Astrocyte (in vitro differentiated cells and primary cell): ENCODE results near the gene DEGS2. TPM values are rescaled to one million over a fixed set of nuclear protein-coding genes. Genes with fewer than 3 reads are reported as not detected.

Experiments used
- DNase-seq: peaks from one replicate; pipeline ENCODE4 v3.0.0-alpha.2; 2010; ENCODE audit warnings: low read depth
- FAIRE-seq: peaks from 2 replicates; lab custom pipeline; 2011; peaks lifted over from hg19 to GRCh38; lab: Jason Lieb, UNC
- H2AFZ ChIP-seq: 2 replicates; pipeline ENCODE4 v1.6.0; 2012; ENCODE audit warnings: low read depth, low read length, inconsistent platforms
- H3K27ac ChIP-seq: 2 replicates; pipeline ENCODE4 v1.5.1; 2011; ENCODE audit warnings: low read depth, low read length, inconsistent platforms
- H3K27me3 ChIP-seq: 2 replicates; pipeline ENCODE4 v1.6.0; 2011; ENCODE audit warnings: low read length, inconsistent platforms; ENCODE audit not compliant: insufficient read depth
- H3K36me3 ChIP-seq: 2 replicates; pipeline ENCODE4 v1.5.1; 2011; ENCODE audit warnings: low read length, inconsistent platforms; ENCODE audit not compliant: insufficient read depth
- H3K4me1 ChIP-seq: 2 replicates; pipeline ENCODE4 v1.5.1; 2011; ENCODE audit warnings: low read length, inconsistent platforms; ENCODE audit not compliant: insufficient read depth
- H3K4me2 ChIP-seq: 2 replicates; pipeline ENCODE4 v1.6.0; 2012; ENCODE audit warnings: low read length, inconsistent platforms
- H3K4me3 ChIP-seq: 2 replicates; pipeline ENCODE4 v1.5.1; 2011; ENCODE audit warnings: low read depth, mild to moderate bottlenecking, low read length, inconsistent platforms; ENCODE audit not compliant: insufficient read depth
- H3K79me2 ChIP-seq: 2 replicates; pipeline ENCODE4 v1.6.0; 2012; ENCODE audit warnings: mild to moderate bottlenecking, low read length, inconsistent platforms; ENCODE audit not compliant: insufficient read depth
- H3K9ac ChIP-seq: 2 replicates; pipeline ENCODE4 v1.6.0; 2012; ENCODE audit warnings: mild to moderate bottlenecking, low read length, inconsistent platforms
- H3K9me3 ChIP-seq: 2 replicates; pipeline ENCODE4 v1.5.1; 2012; ENCODE audit warnings: low read depth, mild to moderate bottlenecking, low read length, inconsistent platforms; ENCODE audit not compliant: insufficient read depth
- H4K20me1 ChIP-seq: 2 replicates; pipeline ENCODE4 v1.6.0; 2012; ENCODE audit warnings: low read length, inconsistent platforms; ENCODE audit not compliant: insufficient read depth
- H3K27ac Mint-ChIP-seq: one replicate; pipeline ENCODE4 v1.8.0; 2021; ENCODE audit warnings: mild to moderate bottlenecking, mixed read lengths; ENCODE audit not compliant: unreplicated experiment
- H3K27me3 Mint-ChIP-seq: one replicate; pipeline ENCODE4 v1.8.0; 2021; ENCODE audit warnings: low read depth, mixed read lengths; ENCODE audit not compliant: unreplicated experiment
- H3K36me3 Mint-ChIP-seq: one replicate; pipeline ENCODE4 v1.8.0; 2021; ENCODE audit warnings: low read depth, mixed read lengths; ENCODE audit not compliant: unreplicated experiment
- H3K4me1 Mint-ChIP-seq: one replicate; pipeline ENCODE4 v1.8.0; 2021; ENCODE audit warnings: low read depth, mixed read lengths; ENCODE audit not compliant: unreplicated experiment
- H3K4me3 Mint-ChIP-seq: one replicate; pipeline ENCODE4 v1.8.0; 2021; ENCODE audit warnings: mild to moderate bottlenecking, moderate library complexity, mixed read lengths; ENCODE audit not compliant: unreplicated experiment
- H3K9me3 Mint-ChIP-seq: one replicate; pipeline ENCODE4 v1.8.0; 2021; ENCODE audit warnings: mild to moderate bottlenecking, mixed read lengths; ENCODE audit not compliant: unreplicated experiment
- EZH2 ChIP-seq: IDR thresholded peaks from 2 replicates; pipeline ENCODE4 v1.6.1; 2012; ENCODE audit warnings: mild to moderate bottlenecking, low read length, inconsistent platforms; ENCODE audit not compliant: insufficient read depth
- total RNA-seq: library from RNA; stranded (reverse); gene quantifications from 2 replicates; pipeline ENCODE4 v1.2.1, GENCODE V29; 2021
- TF ChIP-seq, protein P1 (sequence below): IDR thresholded peaks from 2 replicates; pipeline ENCODE4 v1.5.1; 2011; ENCODE audit warnings: low read depth, mild to moderate bottlenecking, inconsistent platforms, low read length, moderate library complexity; ENCODE audit not compliant: insufficient read depth

The DEGS2 gene
- total RNA-seq, 1 donor from 2014 or later, result not detected

DNA sequence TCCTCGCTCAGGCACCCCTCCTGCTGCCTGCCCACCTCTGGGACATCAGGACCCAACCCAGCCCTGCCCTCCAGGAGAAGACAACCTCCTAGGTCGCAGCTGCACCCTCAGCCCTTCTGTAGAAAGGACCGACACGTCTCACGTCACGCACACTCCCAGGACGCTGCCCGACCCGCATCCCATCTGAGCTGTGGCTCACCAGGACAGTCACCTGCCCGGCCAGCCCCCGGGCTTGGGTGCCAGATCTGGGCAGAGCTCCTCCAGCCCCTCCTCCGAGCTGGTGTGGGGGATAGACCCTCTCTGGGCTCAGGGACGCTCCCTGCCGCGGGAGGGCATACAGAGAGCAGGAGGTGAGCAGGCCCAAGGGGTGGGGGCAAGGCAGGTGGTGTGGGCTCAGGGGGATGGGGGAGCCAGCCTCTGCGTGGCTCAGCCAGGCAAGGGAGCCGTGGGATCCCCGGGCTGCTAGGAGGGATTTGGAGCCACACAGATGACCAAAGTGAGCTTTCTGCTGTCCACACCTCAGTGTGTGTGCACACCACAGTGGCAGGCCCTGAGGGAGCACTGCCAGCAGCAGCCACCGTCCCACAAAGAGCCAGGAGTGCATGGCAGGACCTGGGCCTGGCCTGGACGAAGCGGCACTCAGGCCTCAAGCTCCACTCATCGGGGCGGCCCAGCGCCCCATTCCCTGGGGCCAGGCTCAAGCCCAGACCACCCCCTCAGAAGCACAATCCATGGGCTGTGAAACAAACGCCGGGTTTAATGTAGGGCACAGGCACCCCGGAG is 13.6 kb downstream of the DEGS2 start:
- Histone ChIP-seq H3K27ac (no peak overlapping the region), H3K27me3 (no peaks in the 10 kb centered on the region), H3K9me3 (no peaks in the 10 kb centered on the region), H3K4me2 (no peak overlapping the region), H2AFZ (no peak overlapping the region), H3K9ac (no peak overlapping the region), H3K79me2 (no peaks in the 10 kb centered on the region), H4K20me1 (no peaks in the 10 kb centered on the region), H3K4me1 (no peaks in the 10 kb centered on the region), H3K4me3 (no peak overlapping the region), H3K36me3 (no peaks in the 10 kb centered on the region)
- Mint-ChIP-seq H3K4me1 (no peaks in the 10 kb centered on the region), H3K27ac (no peak overlapping the region), H3K9me3 (no peaks in the 10 kb centered on the region), H3K27me3 (peaks cover 4% of the 10 kb centered on the region), H3K36me3 (peaks cover 3% of the 10 kb centered on the region), H3K4me3 (no peak overlapping the region)
- FAIRE-seq (no peak), DNase-seq (no peak)
- TF ChIP-seq EZH2, result no peak
- TF ChIP-seq, protein P1, sequence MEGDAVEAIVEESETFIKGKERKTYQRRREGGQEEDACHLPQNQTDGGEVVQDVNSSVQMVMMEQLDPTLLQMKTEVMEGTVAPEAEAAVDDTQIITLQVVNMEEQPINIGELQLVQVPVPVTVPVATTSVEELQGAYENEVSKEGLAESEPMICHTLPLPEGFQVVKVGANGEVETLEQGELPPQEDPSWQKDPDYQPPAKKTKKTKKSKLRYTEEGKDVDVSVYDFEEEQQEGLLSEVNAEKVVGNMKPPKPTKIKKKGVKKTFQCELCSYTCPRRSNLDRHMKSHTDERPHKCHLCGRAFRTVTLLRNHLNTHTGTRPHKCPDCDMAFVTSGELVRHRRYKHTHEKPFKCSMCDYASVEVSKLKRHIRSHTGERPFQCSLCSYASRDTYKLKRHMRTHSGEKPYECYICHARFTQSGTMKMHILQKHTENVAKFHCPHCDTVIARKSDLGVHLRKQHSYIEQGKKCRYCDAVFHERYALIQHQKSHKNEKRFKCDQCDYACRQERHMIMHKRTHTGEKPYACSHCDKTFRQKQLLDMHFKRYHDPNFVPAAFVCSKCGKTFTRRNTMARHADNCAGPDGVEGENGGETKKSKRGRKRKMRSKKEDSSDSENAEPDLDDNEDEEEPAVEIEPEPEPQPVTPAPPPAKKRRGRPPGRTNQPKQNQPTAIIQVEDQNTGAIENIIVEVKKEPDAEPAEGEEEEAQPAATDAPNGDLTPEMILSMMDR, result no peak

DNA sequence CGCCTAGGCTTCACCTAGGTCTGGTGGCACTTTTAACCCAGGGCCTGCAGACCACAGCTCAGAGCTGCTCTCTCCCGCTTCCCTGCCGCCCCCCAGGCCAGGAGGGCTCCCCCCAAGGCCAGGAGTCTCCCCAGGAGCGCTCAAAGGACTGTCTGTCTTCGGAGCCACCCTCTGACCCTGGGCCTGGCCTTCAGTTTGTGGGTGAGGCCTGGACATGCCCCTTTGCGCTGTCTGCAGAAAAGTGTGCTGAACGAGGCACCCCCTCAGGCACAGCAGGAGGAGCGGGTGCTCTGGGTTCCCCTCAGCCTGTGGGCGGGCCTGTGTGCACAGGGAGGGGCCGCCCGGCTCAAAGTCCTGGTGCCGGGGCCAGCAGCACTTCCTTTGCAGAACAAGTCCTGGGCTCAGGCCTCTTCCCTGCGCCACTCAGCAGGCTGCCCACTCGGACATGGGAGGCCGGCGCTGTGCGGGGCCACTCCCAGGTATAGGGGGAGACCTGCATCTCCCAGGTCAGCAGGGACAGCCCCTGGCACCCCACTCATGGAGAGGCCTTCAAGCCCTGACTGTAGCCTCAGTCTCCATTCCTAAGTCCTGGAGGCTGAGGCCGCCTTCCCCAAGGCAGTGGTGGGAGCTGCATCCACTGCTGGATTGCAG is 14.3 kb downstream of the DEGS2 start:
- Histone ChIP-seq H3K4me2 (no peak overlapping the region), H2AFZ (no peak overlapping the region), H3K9ac (no peak overlapping the region), H3K79me2 (no peaks in the 10 kb centered on the region), H3K4me1 (no peaks in the 10 kb centered on the region), H3K4me3 (no peak overlapping the region), H3K36me3 (no peaks in the 10 kb centered on the region), H3K27me3 (no peaks in the 10 kb centered on the region), H3K9me3 (no peaks in the 10 kb centered on the region), H4K20me1 (no peaks in the 10 kb centered on the region), H3K27ac (no peak overlapping the region)
- Mint-ChIP-seq H3K4me1 (peaks cover 2% of the 10 kb centered on the region), H3K9me3 (no peaks in the 10 kb centered on the region), H3K4me3 (no peak overlapping the region), H3K27me3 (peaks cover 4% of the 10 kb centered on the region), H3K36me3 (peaks cover 3% of the 10 kb centered on the region), H3K27ac (no peak overlapping the region)
- DNase-seq, result no peak
- TF ChIP-seq, protein P1, result no peak
- no peak for TF ChIP-seq EZH2
- no peak for FAIRE-seq

DNA sequence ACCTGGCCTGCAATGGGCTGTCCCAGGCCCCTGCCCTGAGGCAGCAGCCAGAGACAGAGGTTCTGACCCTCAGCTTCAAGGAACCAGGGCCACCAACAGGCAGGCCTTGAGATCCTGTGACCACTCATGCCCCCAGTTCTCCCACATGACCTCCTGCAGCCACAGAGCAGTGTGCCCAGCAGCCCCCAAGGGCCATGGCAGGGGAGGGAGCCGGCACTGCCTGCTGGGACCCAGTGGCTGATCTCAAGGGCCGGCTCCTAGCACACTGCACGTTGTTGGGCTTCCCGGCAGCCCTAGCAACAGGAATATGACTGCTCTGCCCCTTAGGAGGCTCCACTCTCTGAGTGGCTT is 14.8 kb downstream of the DEGS2 start:
- H3K9me3 ChIP-seq, result no peaks in the 10 kb centered on the region
- H3K4me3 ChIP-seq, result no peak overlapping the region
- H3K27me3 ChIP-seq, result no peaks in the 10 kb centered on the region
- H3K4me2 ChIP-seq, result no peak overlapping the region
- H3K4me1 ChIP-seq, result no peaks in the 10 kb centered on the region
- H3K9ac ChIP-seq, result no peak overlapping the region
- no peaks in the 10 kb centered on the region for H4K20me1 ChIP-seq
- H2AFZ ChIP-seq, result no peak overlapping the region
- H3K27ac ChIP-seq, result no peak overlapping the region
- no peaks in the 10 kb centered on the region for H3K79me2 ChIP-seq
- FAIRE-seq (no peak), DNase-seq (no peak)
- no peaks in the 10 kb centered on the region for H3K36me3 ChIP-seq
- H3K27ac Mint-ChIP-seq, result no peak overlapping the region
- H3K4me1 Mint-ChIP-seq, result peaks cover 2% of the 10 kb centered on the region
- H3K9me3 Mint-ChIP-seq, result no peaks in the 10 kb centered on the region
- peaks cover 3% of the 10 kb centered on the region for H3K36me3 Mint-ChIP-seq
- H3K4me3 Mint-ChIP-seq, result no peak overlapping the region
- TF ChIP-seq EZH2, result no peak
- TF ChIP-seq, protein P1, result no peak
- peaks cover 4% of the 10 kb centered on the region for H3K27me3 Mint-ChIP-seq
